GM12878 (cell line): ENCODE data around the gene EHBP1. TPM values are rescaled to one million over a fixed set of nuclear protein-coding genes. Genes with fewer than 3 reads are reported as not detected.
A peak's percentile ranks its signal among the peaks of the same experiment; 100 is the strongest.

Experiments
- ATAC-seq: fragments of 200-7000 bp; cut with Tn5 transposase; 3 replicates; pipeline ENCODE4 v1.9.1; 2020; ENCODE audit warnings: mild to moderate bottlenecking, moderate library complexity
- BruUV-seq: library from RNA; stranded (reverse); fragments of 400-500 nt; replicated peaks from 2 replicates; lab custom pipeline; 2021; lab: Mats Ljungman, UMichigan
- CTCF ChIA-PET: fragments of 300-600 bp; sonication (Branson Sonifier 250); formaldehyde crosslinking; extraction: SDS; loops from one replicate; lab custom pipeline; 2021; ENCODE audit warnings: inconsistent platforms; lab: Yijun Ruan, JAX
- POLR2A ChIA-PET: fragments of 350-600 bp; formaldehyde crosslinking; extraction: SDS; loops from one replicate; lab custom pipeline; 2021; ENCODE audit warnings: inconsistent platforms; lab: Charles Lee
- RAD21 ChIA-PET: fragments of 300-600 bp; sonication (Branson Sonifier 250); formaldehyde crosslinking; loops from one replicate; lab custom pipeline; 2023; ENCODE audit warnings: antibody characterized with exemption; ENCODE audit not compliant: unreplicated experiment; lab: Charles Lee
- SMC1A ChIA-PET: fragments of 300-600 bp; sonication (Branson Sonifier 250); formaldehyde crosslinking; loops from one replicate; lab custom pipeline; 2023; ENCODE audit not compliant: unreplicated experiment, uncharacterized antibody; lab: Charles Lee
- DNase-seq: peaks from one replicate; pipeline ENCODE4 v3.0.0-alpha.2; 2011; ENCODE audit warnings: low read depth, low spot score
- FAIRE-seq: peaks from 3 replicates; lab custom pipeline; 2011; peaks lifted over from hg19 to GRCh38; lab: Jason Lieb, UNC
- H2AFZ ChIP-seq: 2 replicates; pipeline ENCODE4 v1.6.0; 2011; ENCODE audit warnings: low read depth, low read length, control low read depth; ENCODE audit not compliant: control insufficient read depth
- H3K27ac ChIP-seq: 2 replicates; pipeline ENCODE4 v1.5.1; 2011; ENCODE audit warnings: control low read depth; ENCODE audit not compliant: control insufficient read depth, insufficient read depth
- H3K27me3 ChIP-seq, 2 experiments: replicated peaks in 1 of 2; 2 replicates each; pipeline versions ENCODE4 v1.6.0 to v1.6.1; 2011; ENCODE audit warnings: low read length in 1 of 2; ENCODE audit not compliant: control insufficient read depth in 2 of 2, insufficient read depth in 2 of 2
- H3K36me3 ChIP-seq, 2 experiments: 2 replicates each; pipeline ENCODE4 v1.5.1; 2011; ENCODE audit warnings: low read length in 1 of 2; ENCODE audit not compliant: control insufficient read depth in 2 of 2, insufficient read depth in 2 of 2
- H3K4me1 ChIP-seq: 2 replicates; pipeline ENCODE4 v1.6.1; 2011; ENCODE audit warnings: mild to moderate bottlenecking, low read length, moderate library complexity, mixed read lengths; ENCODE audit not compliant: control insufficient read depth, insufficient read depth
- H3K4me2 ChIP-seq: 2 replicates; pipeline ENCODE4 v1.6.0; 2011; ENCODE audit warnings: control low read depth; ENCODE audit not compliant: control insufficient read depth, insufficient read depth
- H3K4me3 ChIP-seq: fragments of 200-600 bp; sonication (generic); 2 replicates; pipeline ENCODE4 v1.5.1; 2016
- H3K79me2 ChIP-seq: 2 replicates; pipeline ENCODE4 v1.6.0; 2011; ENCODE audit warnings: low read length; ENCODE audit not compliant: control insufficient read depth, insufficient read depth
- H3K9ac ChIP-seq: 2 replicates; pipeline ENCODE4 v1.8.0; 2011; ENCODE audit warnings: low read length, control low read depth, mixed read lengths; ENCODE audit not compliant: control insufficient read depth, insufficient read depth
- H3K9me3 ChIP-seq: replicated peaks from 3 replicates; pipeline ENCODE4 v1.5.1; 2011; ENCODE audit warnings: mild to moderate bottlenecking, low read length; ENCODE audit not compliant: control insufficient read depth, insufficient read depth
- H4K20me1 ChIP-seq: 2 replicates; pipeline ENCODE4 v1.6.0; 2011; ENCODE audit not compliant: control insufficient read depth, insufficient read depth
- BCL3 ChIP-seq: IDR thresholded peaks from 2 replicates; pipeline ENCODE4 v1.6.1; 2011; ENCODE audit warnings: borderline replicate concordance, low read depth, mild to moderate bottlenecking, moderate library complexity, low read length; ENCODE audit not compliant: insufficient read depth, poor library complexity, severe bottlenecking
- CBX3 ChIP-seq: fragments of 200-600 bp; sonication (generic); IDR thresholded peaks from 2 replicates; pipeline ENCODE4 v1.6.1; 2016; ENCODE audit warnings: low read depth, borderline replicate concordance
- CREB1 ChIP-seq: IDR thresholded peaks from 2 replicates; pipeline ENCODE4 v1.6.1; 2012; ENCODE audit warnings: low read depth, mild to moderate bottlenecking, inconsistent platforms
- CTCF ChIP-seq, 3 experiments: IDR thresholded peaks in 2 of 3; conservative IDR thresholded peaks in 1 of 3; 2 replicates each; pipeline ENCODE4 v1.5.1; 2011; ENCODE audit warnings: low read depth in 3 of 3, low read length in 3 of 3, mild to moderate bottlenecking in 3 of 3, control low read depth in 2 of 3, moderate library complexity in 2 of 3, inconsistent platforms in 1 of 3, mixed read lengths in 1 of 3; ENCODE audit not compliant: control insufficient read depth in 2 of 3, insufficient read depth in 1 of 3; ENCODE audit errors: extremely low read depth in 1 of 3
- ESRRA ChIP-seq: IDR thresholded peaks from 2 replicates; pipeline ENCODE4 v1.6.1; 2012; ENCODE audit warnings: mild to moderate bottlenecking, low read length, improper control_type of control experiment
- RAD21 ChIP-seq: IDR thresholded peaks from 2 replicates; pipeline ENCODE4 v1.6.1; 2011; ENCODE audit warnings: mild to moderate bottlenecking, low read depth, low read length, moderate library complexity; ENCODE audit not compliant: insufficient read depth
- SMC3 ChIP-seq: IDR thresholded peaks from 2 replicates; pipeline ENCODE4 v1.6.1; 2011; ENCODE audit warnings: low read length, improper control_type of control experiment, borderline replicate concordance
- TCF7 ChIP-seq: IDR thresholded peaks from 2 replicates; pipeline ENCODE4 v1.6.1; 2014; ENCODE audit warnings: antibody characterized with exemption, borderline replicate concordance
- ZBTB33 ChIP-seq: fragments of 450-650 bp; IDR thresholded peaks from 2 replicates; pipeline ENCODE4 v1.6.1; 2017; ENCODE audit warnings: mild to moderate bottlenecking
- ZNF207 ChIP-seq: fragments of 450-650 bp; IDR thresholded peaks from 2 replicates; pipeline ENCODE4 v1.6.1; 2014; ENCODE audit warnings: antibody characterized with exemption, mild to moderate bottlenecking, borderline replicate concordance
- ZNF592 ChIP-seq: fragments of 450-650 bp; IDR thresholded peaks from 2 replicates; pipeline ENCODE4 v1.6.1; 2017; ENCODE audit warnings: mild to moderate bottlenecking, moderate library complexity
- ZNF622 ChIP-seq: fragments of 450-650 bp; IDR thresholded peaks from 2 replicates; pipeline ENCODE4 v1.6.1; 2017; ENCODE audit warnings: mild to moderate bottlenecking, inconsistent platforms
- WGBS: methylation state at CpG from one replicate; pipeline ENCODE4 v1.1.6; 2016; ENCODE audit warnings: low lambda C conversion rate; ENCODE audit not compliant: insufficient replicate concordance, insufficient coverage; ENCODE audit errors: missing lambda C conversion rate; 5-methylcytosine and 5-hydroxymethylcytosine counted together
- in situ Hi-C: fragments of 300-500 bp; cut with MboI; formaldehyde crosslinking; loops from 9 replicates; pipeline ENCODE4 v1.14.3; 2018; ENCODE audit warnings: mixed read lengths
- intact Hi-C: fragments of 100-400 bp; cut with micrococcal nuclease; formaldehyde crosslinking; loops from one replicate; pipeline ENCODE4 v1.14.2; 2022; ENCODE audit not compliant: unreplicated experiment
- polyA plus RNA-seq, 11 experiments: library from polyadenylated mRNA; depleted of rRNA in 4 of 11; unstranded in 6 of 11; stranded (reverse) in 5 of 11; fragments of >200 nt; fragmentation: Nextera tagmentation in 4 of 11; fragmentation: Illumina TruSeq in 1 of 11; extraction: Ambion mirVana in 4 of 11; extraction: Trizol in 1 of 11; gene quantifications; 1 replicate in 1 of 11; 2 replicates in 10 of 11; pipeline versions ENCODE4 v1.2.1 to v1.2.3, GENCODE V29; 2011 to 2016; ENCODE audit warnings: inconsistent platforms in 2 of 11, missing spikeins in 2 of 11, low read depth in 1 of 11
- total RNA-seq, 4 experiments: library from RNA; depleted of rRNA in 3 of 4; stranded (reverse); fragments of >200 nt in 3 of 4; fragmentation: Illumina TruSeq in 1 of 4; extraction: Trizol in 1 of 4; gene quantifications; 2 replicates each; pipeline versions ENCODE4 v1.2.1 to v1.2.3, GENCODE V29; 2013 to 2021

EHBP1 gene
- total and polyA plus RNA-seq, 10 of the 15 experiments (the other 5 are each of a cell fraction or from before 2014, with no cell fraction given), result 5.7 to 26.1 (median 13.6) TPM

- DNase-seq (peak; percentile 17), FAIRE-seq (peak; percentile 41), ATAC-seq (peak; percentile 78)
- H3K9ac ChIP-seq, result no peak overlapping the region
- in situ Hi-C loops (loop anchor here (5.0 kb wide), 2 partner anchors 317 to 857 kb away; no protein-coding TSS in a partner anchor), intact Hi-C loops (loop anchor here (1.0 to 5.0 kb wide), 3 partner anchors 70 to 857 kb away; partner anchors contain the start of gene EHBP1)
- H3K4me1 ChIP-seq, result no peaks in the 10 kb centered on the region
- no peaks in the 10 kb centered on the region for H3K36me3 ChIP-seq
- H3K27ac ChIP-seq, result no peak overlapping the region
- no peak overlapping the region for H3K4me2 ChIP-seq
- no peak overlapping the region for H2AFZ ChIP-seq
- no peaks in the 10 kb centered on the region for H3K79me2 ChIP-seq
- SMC1A ChIA-PET, result interaction anchor here (0.7 to 7.3 kb wide), 38 partner anchors 9 to 856 kb away, joined by 3 to 201 read pairs (median 4); partner anchors contain the start of genes EHBP1 and TMEM17
- no peak overlapping the region for H3K4me3 ChIP-seq
- no peaks in the 10 kb centered on the region for H4K20me1 ChIP-seq
- POLR2A ChIA-PET, result no interaction called here
- BruUV-seq, result no TSS peak
- no peaks in the 10 kb centered on the region for H3K27me3 ChIP-seq
- WGBS, result 86% methylated on average over 5 of the region's 5 CpGs
- CTCF ChIA-PET, result interaction anchor here (0.7 to 7.4 kb wide), 30 partner anchors 8 to 712 kb away, joined by 3 to 249 read pairs (median 4); partner anchors contain the start of gene EHBP1
- peaks cover 2% of the 10 kb centered on the region; the same call in 1 of the 3 replicates for H3K9me3 ChIP-seq
- RAD21 ChIA-PET, result interaction anchor here (1.0 to 12.5 kb wide), 12 partner anchors 10 to 781 kb away, joined by 3 to 183 read pairs (median 4); partner anchors contain the start of genes EHBP1 and TMEM17
- TF ChIP-seq CREB1 (no peak), SMC3 (peak; percentile 92), ZBTB33 (no peak), ZNF592 (0 out of 2 replicates have a peak, but pooled peaks have one; percentile 66), CTCF (IDR thresholded peaks at IDR 0.05 in 2 of 3, conservative IDR thresholded peaks at IDR 0.05 in 1 of 3; ENCODE audit: control insufficient read depth in 2 of 3, extremely low read depth in 1 of 3, insufficient read depth in 1 of 3, low read depth in 3 of 3, low read length in 3 of 3) (peak; percentile 49 to 71 (median 56); a peak in 5 of 6 replicates), RAD21 (peak; percentile 94), BCL3 (no peak), ZNF622 (no peak), ESRRA (no peak), TCF7 (no peak), CBX3 (no peak), ZNF207 (no peak)
These were observed 69.2 kb downstream of the EHBP1 start for GRCh38 chr2:62774555-62775366.
